Posterior cingulate gyrus (tissue), 11 donors: Measurements from ENCODE around the gene NIPAL3.

Source experiments
- DNase-seq, 10 donors: peaks; one replicate each; pipeline versions ENCODE4 v3.0.0 to v3.0.0-alpha.2; 2020 to 2021; ENCODE audit warnings: mixed read lengths in 3 of 10
- intact Hi-C: fragments of 100-400 bp; cut with DNase I; formaldehyde crosslinking; loops from one replicate; pipeline ENCODE4 v1.15.1; 2023

NIPAL3 gene

GRCh38 chr1:24390924-24391782 lies 24.4 kb upstream of the NIPAL3 start:
- intact Hi-C loops: loop anchor here (1.0 to 5.0 kb wide), 2 partner anchors 192 to 324 kb away; no protein-coding TSS in a partner anchor
- peak; percentile 59 to 97 (median 78) for DNase-seq

GRCh38 chr1:24391882-24392603 lies 23.6 kb upstream of the NIPAL3 start:
- peak in 8 of 10 donors; percentile 31 to 93 (median 66) for DNase-seq
- intact Hi-C loops: loop anchor here (1.0 to 5.0 kb wide), 3 partner anchors 190 to 325 kb away; no protein-coding TSS in a partner anchor

- no peak for DNase-seq
- intact Hi-C loops: loop anchor here (1.0 to 5.0 kb wide), 2 partner anchors 190 to 325 kb away; no protein-coding TSS in a partner anchor
Observed at GRCh38 chr1:24392604-24392946, 23.0 kb upstream of the NIPAL3 start.

GRCh38 chr1:24392982-24393650 lies 22.5 kb upstream of the NIPAL3 start:
- intact Hi-C loops: loop anchor here (1.0 to 5.0 kb wide), 2 partner anchors 191 to 326 kb away; no protein-coding TSS in a partner anchor
- no peak for DNase-seq

GRCh38 chr1:24393892-24394291 lies 21.7 kb upstream of the NIPAL3 start:
- no peak for DNase-seq
- intact Hi-C loops: loop anchor here (5.0 kb wide), 1 partner anchor 327 kb away; no protein-coding TSS in a partner anchor

GRCh38 chr1:24400065-24400464 lies 15.5 kb upstream of the NIPAL3 start:
- DNase-seq: no peak
- intact Hi-C loops: no loop called here

GRCh38 chr1:24403806-24404205 lies 11.8 kb upstream of the NIPAL3 start:
- DNase-seq: no peak
- intact Hi-C loops: no loop called here

GRCh38 chr1:24406788-24407187 lies 8.8 kb upstream of the NIPAL3 start:
- intact Hi-C loops: no loop called here
- no peak for DNase-seq

- no peak for DNase-seq
- intact Hi-C loops: no loop called here
Observed at GRCh38 chr1:24409535-24409934, 6.1 kb upstream of the NIPAL3 start.

- intact Hi-C loops: loop anchor here (10.0 kb wide), 1 partner anchor 94 kb away; the partner anchor contains the start of gene RCAN3
- DNase-seq: no peak
Observed at GRCh38 chr1:24410750-24411149, 4.9 kb upstream of the NIPAL3 start.

- no peak for DNase-seq
- intact Hi-C loops: loop anchor here (10.0 kb wide), 1 partner anchor 93 kb away; the partner anchor contains the start of gene RCAN3
Observed at GRCh38 chr1:24411963-24412362, 3.6 kb upstream of the NIPAL3 start.

GRCh38 chr1:24412408-24412807 lies 3.2 kb upstream of the NIPAL3 start:
- no peak for DNase-seq
- intact Hi-C loops: loop anchor here (10.0 kb wide), 1 partner anchor 92 kb away; the partner anchor contains the start of gene RCAN3

- intact Hi-C loops: loop anchor here (10.0 kb wide), 1 partner anchor 91 kb away; the partner anchor contains the start of gene RCAN3
- DNase-seq: peak; percentile 54 to 97 (median 74)
Observed at GRCh38 chr1:24413350-24414163, 2.0 kb upstream of the NIPAL3 start, which contains the start of gene STPG1. Gene STPG1, minus strand, starts transcription at chr1:24413782. Its CDS starts 12,394 bp downstream, at chr1:24401388.

GRCh38 chr1:24414775-24415333 lies 748 bp upstream of the NIPAL3 start:
- intact Hi-C loops: loop anchor here (5.0 to 10.0 kb wide), 2 partner anchors 90 to 227 kb away; partner anchors contain the start of genes RCAN3 and SRRM1
- DNase-seq: peak in 1 of 10 donors; percentile 70

GRCh38 chr1:24415910-24416665 lies 486 bp downstream of the NIPAL3 start:
- intact Hi-C loops: loop anchor here (5.0 to 10.0 kb wide), 2 partner anchors 89 to 226 kb away; partner anchors contain the start of genes RCAN3 and SRRM1
- DNase-seq: peak in 2 of 10 donors; percentile 25 to 87

- intact Hi-C loops: loop anchor here (5.0 to 10.0 kb wide), 2 partner anchors 88 to 225 kb away; partner anchors contain the start of genes RCAN3 and SRRM1
- peak in 1 of 10 donors; percentile 49 for DNase-seq
Observed at GRCh38 chr1:24416666-24417391, 1.2 kb downstream of the NIPAL3 start.

GRCh38 chr1:24417681-24418080 lies 2.1 kb downstream of the NIPAL3 start:
- intact Hi-C loops: loop anchor here (5.0 to 10.0 kb wide), 2 partner anchors 87 to 225 kb away; partner anchors contain the start of genes RCAN3 and SRRM1
- DNase-seq: no peak
